Neutrophil (primary cell): Measurements from ENCODE around the gene EYA2.
"Not testable (repeated sequence)": the region's sequence is repeated elsewhere in the genome, so short reads cannot be mapped to it uniquely, and the experiment has no call there.

ENCODE experiments used
- H3K27ac ChIP-seq: fragments of 200-600 bp; sonication (generic); 2 replicates; pipeline ENCODE4 v1.5.1; 2016; ENCODE audit warnings: mild to moderate bottlenecking, moderate library complexity
- H3K27me3 ChIP-seq: fragments of 200-600 bp; sonication (generic); 2 replicates; pipeline ENCODE4 v1.6.0; 2016; ENCODE audit warnings: mild to moderate bottlenecking
- H3K36me3 ChIP-seq: fragments of 200-600 bp; sonication (generic); 2 replicates; pipeline ENCODE4 v1.5.1; 2017
- H3K4me1 ChIP-seq, 2 experiments: fragments of 200-600 bp in 1 of 2; sonication (generic) in 1 of 2; 1 replicate in 1 of 2; 2 replicates in 1 of 2; pipeline versions ENCODE4 v1.5.1 to v1.6.1; 2013 to 2016; ENCODE audit warnings: low read depth in 1 of 2, low read length in 1 of 2, mild to moderate bottlenecking in 1 of 2, moderate library complexity in 1 of 2; ENCODE audit not compliant: control insufficient read depth in 1 of 2, insufficient read depth in 1 of 2
- H3K4me3 ChIP-seq, 2 experiments: fragments of 200-600 bp in 1 of 2; sonication (generic) in 1 of 2; 1 replicate in 1 of 2; 2 replicates in 1 of 2; pipeline ENCODE4 v1.5.1; 2013 to 2016; ENCODE audit warnings: low read depth in 1 of 2, low read length in 1 of 2, mild to moderate bottlenecking in 1 of 2, moderate library complexity in 1 of 2
- H3K9me3 ChIP-seq: fragments of 200-600 bp; sonication (generic); 2 replicates; pipeline ENCODE4 v1.5.1; 2016
- CTCF ChIP-seq: fragments of 200-600 bp; sonication (generic); IDR thresholded peaks from 2 replicates; pipeline ENCODE4 v1.5.1; 2016; ENCODE audit warnings: antibody characterized with exemption

Gene EYA2

DNA sequence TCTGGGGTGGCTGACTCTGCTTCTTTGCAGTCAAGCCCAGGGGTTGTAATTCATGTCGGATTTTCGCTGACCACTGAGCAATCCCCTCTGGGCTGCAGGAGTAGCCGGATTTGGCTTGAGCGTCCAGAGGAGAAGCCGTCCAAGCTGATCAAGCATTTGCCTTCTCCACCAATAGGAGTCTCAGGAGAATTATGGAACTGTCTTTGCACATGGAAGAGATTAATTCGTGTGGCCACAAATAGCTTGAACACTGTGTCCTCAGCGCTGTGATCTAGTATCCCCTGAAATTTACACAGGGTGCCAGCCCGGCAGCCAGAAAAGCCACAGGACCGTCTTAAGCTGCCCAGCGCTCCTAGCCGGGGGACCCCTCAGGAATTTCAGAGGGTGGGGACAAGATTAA, 37.1 kb downstream of the EYA2 start:
- Histone ChIP-seq H3K36me3 (no peaks in the 10 kb centered on the region), H3K9me3 (no peaks in the 10 kb centered on the region), H3K27ac (no peak overlapping the region), H3K4me3 (no peak overlapping the region), H3K27me3 (peaks cover 31% of the 10 kb centered on the region), H3K4me1 (no peaks in the 10 kb centered on the region)
- no peak for TF ChIP-seq CTCF

DNA sequence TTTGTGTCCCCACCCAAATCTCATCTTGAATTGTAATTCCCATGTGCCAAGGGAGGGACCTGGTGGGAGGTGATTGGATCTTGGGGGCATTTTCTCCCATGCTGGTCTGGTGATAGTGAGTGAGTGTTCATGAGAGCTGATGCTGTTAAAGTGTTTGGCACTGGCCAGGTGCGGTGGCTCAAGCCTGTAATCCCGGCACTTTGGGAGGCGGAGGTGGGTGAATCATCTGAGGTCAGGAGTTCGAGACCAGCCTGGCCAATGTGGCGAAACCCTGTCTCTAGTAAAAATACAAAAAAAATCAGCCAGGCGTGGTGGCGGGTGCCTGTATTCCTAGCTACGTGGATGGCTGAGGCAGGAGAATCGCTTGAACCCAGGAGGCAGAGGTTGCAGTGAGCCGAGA, 37.8 kb downstream of the EYA2 start:
- not testable (repeated sequence) for H3K4me1 ChIP-seq

GRCh38 chr20:46933150-46933549, 38.5 kb downstream of the EYA2 start:
- no peak overlapping the region for H3K4me3 ChIP-seq
- no peak for TF ChIP-seq CTCF
- H3K27ac ChIP-seq, result no peak overlapping the region
- no peaks in the 10 kb centered on the region for H3K9me3 ChIP-seq
- no peaks in the 10 kb centered on the region for H3K36me3 ChIP-seq
- H3K4me1 ChIP-seq, result no peaks in the 10 kb centered on the region
- peaks cover 27% of the 10 kb centered on the region for H3K27me3 ChIP-seq

More for the DNA sequence above, 37.8 kb downstream of the EYA2 start:
- not testable (repeated sequence) for H3K36me3 ChIP-seq, H3K4me3 ChIP-seq, H3K9me3 ChIP-seq, H3K27ac ChIP-seq
- peaks cover 31% of the 10 kb centered on the region for H3K27me3 ChIP-seq

GRCh38 chr20:46934746-46935287, 40.2 kb downstream of the EYA2 start:
- no peak for TF ChIP-seq CTCF
- H3K27me3 ChIP-seq, result peaks cover 13% of the 10 kb centered on the region

DNA sequence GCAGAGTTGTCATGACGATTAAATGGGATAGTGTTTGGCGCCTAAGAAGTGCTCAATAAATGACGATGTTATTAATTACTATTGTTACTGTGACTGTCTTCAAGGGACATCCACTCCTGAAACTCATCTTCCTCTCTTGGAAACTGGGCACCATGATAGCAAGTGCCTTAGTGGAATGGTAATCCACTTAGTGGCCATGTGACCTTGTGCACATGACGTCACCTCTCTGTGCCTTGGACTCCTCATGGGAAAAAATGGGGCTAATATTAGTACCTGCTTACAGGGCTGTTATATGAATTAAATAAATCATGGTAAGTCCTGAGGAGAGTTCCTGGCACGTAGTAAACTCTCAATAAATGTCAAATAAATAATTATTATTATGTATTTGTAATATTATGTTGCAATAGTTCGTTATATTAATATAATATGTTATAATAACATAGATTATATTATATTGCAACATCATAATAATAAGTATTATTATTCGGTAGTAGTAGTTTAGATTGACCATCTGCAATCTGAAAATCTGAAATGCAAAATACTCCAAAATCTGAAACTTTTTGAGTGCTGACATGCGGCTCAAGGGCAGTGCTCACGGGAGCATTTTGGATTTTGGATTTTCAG, 40.9 kb downstream of the EYA2 start:
- Histone ChIP-seq H3K4me3 (no peak overlapping the region), H3K27me3 (peaks cover 7% of the 10 kb centered on the region), H3K36me3 (no peaks in the 10 kb centered on the region), H3K4me1 (no peaks in the 10 kb centered on the region), H3K9me3 (no peaks in the 10 kb centered on the region), H3K27ac (no peak overlapping the region)
- no peak for TF ChIP-seq CTCF

More at GRCh38 chr20:46934746-46935287, 40.2 kb downstream of the EYA2 start:
- Histone ChIP-seq H3K4me1 (no peaks in the 10 kb centered on the region), H3K27ac (no peak overlapping the region), H3K4me3 (no peak overlapping the region), H3K36me3 (no peaks in the 10 kb centered on the region), H3K9me3 (no peaks in the 10 kb centered on the region)

DNA sequence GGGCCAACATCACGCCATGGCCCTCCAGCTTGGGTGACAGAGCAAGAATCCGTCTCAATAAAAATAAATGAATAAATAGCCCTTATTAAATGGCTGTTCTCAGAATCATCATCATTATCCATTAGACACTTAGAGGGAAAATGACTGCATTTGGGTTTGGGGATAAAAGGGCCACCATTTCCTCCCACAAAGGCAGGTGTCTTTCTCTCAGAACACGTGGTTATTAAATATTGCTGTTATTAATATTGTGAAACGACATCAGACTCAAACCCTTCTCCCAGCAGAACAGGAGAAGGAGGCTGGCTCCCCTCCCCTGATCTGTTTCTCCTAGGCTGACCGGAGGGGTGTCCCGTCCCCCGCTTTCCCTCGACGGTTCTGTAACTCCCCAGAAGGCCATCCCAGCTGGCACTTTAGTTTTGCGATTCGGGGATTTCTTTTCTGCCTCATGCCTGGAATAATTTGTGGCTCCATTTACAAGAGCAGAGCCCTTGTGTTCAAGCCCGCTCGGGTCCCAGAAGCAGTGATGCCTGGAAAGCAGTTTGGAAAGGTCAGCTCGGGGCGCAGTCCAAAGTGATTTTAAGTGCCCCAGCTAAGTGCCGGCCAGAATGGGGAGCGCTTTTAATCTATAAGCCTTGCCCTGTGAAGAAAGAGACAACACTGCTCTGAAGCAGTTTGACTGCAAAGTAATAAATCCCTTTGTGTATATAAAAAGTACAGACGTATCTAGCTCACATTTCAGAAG, 41.9 kb downstream of the EYA2 start:
- TF ChIP-seq CTCF, result no peak
- Histone ChIP-seq H3K27ac (no peak overlapping the region), H3K4me3 (no peak overlapping the region), H3K9me3 (no peaks in the 10 kb centered on the region), H3K27me3 (no peaks in the 10 kb centered on the region), H3K4me1 (no peaks in the 10 kb centered on the region), H3K36me3 (no peaks in the 10 kb centered on the region)
